Epithelial cell of esophagus (primary cell): Measurements from ENCODE around the gene NUMB.
"Not testable (repeated sequence)": the region's sequence is repeated elsewhere in the genome, so short reads cannot be mapped to it uniquely, and the experiment has no call there.

Experiments used
- DNase-seq: peaks from one replicate; pipeline ENCODE4 v3.0.0; 2010; ENCODE audit warnings: low read depth
- H3K4me3 ChIP-seq: 2 replicates; pipeline ENCODE4 v1.5.1; 2011; ENCODE audit warnings: mild to moderate bottlenecking, low read length, control low read depth
- CTCF ChIP-seq: IDR thresholded peaks from 2 replicates; pipeline ENCODE4 v1.5.1; 2011; ENCODE audit warnings: low read depth, mild to moderate bottlenecking, low read length, control low read depth, inconsistent platforms; ENCODE audit not compliant: insufficient read depth; ENCODE audit errors: missing control alignments

Gene NUMB

GRCh38 chr14:73438993-73439392 lies 19.4 kb downstream of the NUMB start:
- H3K4me3 ChIP-seq = no peak overlapping the region
- DNase-seq = no peak
- no peak for TF ChIP-seq CTCF

DNA sequence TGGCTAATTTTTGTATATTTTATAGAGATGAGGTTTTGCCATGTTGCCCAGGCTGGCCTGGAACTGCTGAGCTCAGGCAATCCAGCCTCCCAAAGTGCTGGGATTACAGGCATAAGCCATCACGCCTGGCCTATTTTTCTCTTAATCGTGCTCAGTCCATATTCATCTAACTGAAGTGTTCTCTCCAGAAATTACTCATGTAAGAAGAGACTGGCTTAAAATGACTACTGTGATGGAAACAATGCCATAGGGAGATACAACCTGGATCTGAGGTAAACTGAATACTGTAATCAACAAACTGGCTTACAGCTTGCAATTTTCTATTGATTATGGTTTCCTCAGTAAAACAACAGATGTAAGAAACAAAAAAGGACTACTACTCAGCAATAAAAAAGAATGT lies 21.1 kb downstream of the NUMB start:
- no peak overlapping the region for H3K4me3 ChIP-seq

DNA sequence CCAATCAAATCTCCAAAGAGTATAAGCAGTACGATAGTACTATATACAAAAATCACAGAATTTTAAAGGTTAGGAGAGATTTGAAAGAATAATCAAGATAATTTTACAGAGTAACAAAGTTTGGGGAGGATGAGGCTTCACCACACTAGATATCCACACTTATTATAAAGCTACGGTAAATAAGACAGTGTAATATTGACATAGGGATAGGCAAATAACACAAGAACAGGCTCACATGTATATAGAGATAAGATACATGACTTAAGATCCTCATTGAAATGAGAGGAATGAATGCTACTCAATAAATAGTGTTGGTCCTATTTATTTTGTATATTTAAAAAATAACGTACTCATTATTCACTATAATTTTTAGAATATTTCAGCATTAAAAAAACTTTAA lies 26.2 kb downstream of the NUMB start:
- no peak for TF ChIP-seq CTCF
- no peak overlapping the region for H3K4me3 ChIP-seq
- no peak for DNase-seq

More for the DNA sequence above, 21.1 kb downstream of the NUMB start:
- no peak for TF ChIP-seq CTCF
- no peak for DNase-seq

DNA sequence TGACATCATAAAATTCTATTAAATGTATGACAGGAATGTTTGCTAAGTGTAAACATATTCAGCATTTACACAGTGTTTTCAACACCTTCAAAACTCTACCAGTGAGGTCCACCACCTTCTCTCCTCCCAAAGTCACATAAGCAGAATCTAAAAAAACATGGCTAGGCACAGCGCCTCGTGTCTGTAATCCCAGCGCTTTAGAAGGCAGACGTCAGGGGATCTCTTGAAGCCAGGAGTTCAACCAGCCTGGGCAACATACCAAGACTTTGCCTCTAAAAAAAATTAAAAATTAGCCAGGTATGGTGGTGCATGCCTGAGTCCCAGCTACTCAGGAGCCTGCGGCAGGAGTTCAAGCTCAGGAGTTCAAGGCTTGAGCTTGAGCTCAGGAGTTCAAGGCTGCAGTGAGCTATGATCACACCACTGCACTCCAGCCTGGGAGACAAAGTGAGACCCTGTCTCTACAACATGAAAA lies 30.0 kb downstream of the NUMB start:
- no peak overlapping the region for H3K4me3 ChIP-seq
- DNase-seq = no peak
- TF ChIP-seq CTCF = no peak

DNA sequence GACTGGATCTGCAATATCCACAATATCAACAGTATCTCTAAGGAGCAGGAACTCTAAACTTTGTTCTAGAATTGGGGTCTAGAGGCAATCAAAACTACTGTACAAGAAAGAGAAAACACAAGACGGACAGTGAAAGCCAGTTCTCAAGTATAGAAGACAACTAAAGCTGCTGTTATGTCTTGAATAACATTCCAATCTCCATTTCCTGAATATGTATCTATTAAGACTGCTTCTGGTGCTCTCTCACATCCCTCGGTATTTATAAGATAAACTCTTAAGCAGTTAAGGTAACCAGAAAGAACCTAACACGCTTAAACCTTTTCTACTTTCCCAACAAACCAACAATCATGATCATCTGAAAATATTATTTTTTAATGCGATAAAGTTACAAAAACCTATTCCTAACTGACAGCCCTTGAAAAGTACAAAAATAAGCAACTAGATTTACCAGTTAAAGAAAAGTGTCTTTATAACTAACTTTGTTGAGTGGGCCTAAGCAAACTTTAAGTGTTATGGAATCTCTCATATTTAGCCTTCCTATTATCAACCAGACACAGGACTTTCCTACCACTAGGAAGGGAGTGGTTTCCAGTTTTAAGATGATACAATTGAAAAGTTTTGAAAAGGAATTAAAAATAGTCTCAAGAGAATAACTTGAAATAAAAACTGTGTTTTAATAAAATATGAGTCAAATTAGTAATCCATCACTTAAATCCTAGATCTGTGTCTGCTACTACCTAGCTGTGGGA lies 30.7 kb downstream of the NUMB start:
- DNase-seq = no peak
- no peak overlapping the region for H3K4me3 ChIP-seq
- no peak for TF ChIP-seq CTCF

DNA sequence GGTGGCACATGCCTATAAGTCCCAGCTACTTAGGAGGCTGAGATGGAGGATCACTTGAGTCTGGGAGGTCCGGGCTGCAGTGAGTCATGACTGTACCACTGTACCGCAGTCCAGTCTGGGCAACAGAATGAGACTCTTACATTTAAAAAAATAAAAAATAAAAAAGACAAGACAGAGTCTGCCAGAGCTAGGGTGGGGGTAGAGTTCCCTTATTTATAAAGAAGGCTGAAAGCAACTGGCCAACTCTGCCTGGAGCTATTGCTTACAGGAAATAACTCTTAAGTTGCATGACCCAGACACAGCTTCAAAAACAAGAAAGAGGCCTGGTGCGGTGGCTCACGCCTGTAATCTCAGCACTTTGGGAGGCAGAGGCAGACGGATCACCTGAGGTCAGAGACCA lies 31.5 kb downstream of the NUMB start:
- no peak for TF ChIP-seq CTCF
- no peak overlapping the region for H3K4me3 ChIP-seq
- DNase-seq = no peak

GRCh38 chr14:73424453-73424852 lies 33.9 kb downstream of the NUMB start:
- TF ChIP-seq CTCF = no peak
- H3K4me3 ChIP-seq = no peak overlapping the region
- DNase-seq = no peak

GRCh38 chr14:73423092-73423491 lies 35.3 kb downstream of the NUMB start:
- DNase-seq, H3K4me3 ChIP-seq: not testable (repeated sequence)
